HepG2 (cell line): ENCODE data around the gene PPP1R15B. TPM values are rescaled to one million over a fixed set of nuclear protein-coding genes. Genes with fewer than 3 reads are reported as not detected.

Experiments used
- CEBPG ChIP-seq: IDR thresholded peaks from 2 replicates; pipeline ENCODE4 v1.6.1; 2016
- ELF4 ChIP-seq: sonication (generic); formaldehyde crosslinking; IDR thresholded peaks from 2 replicates; pipeline ENCODE4 v1.5.0; 2020; ENCODE audit warnings: missing genetic modification reagents, mild to moderate bottlenecking, moderate library complexity, borderline replicate concordance
- GABPB1 ChIP-seq: IDR thresholded peaks from 2 replicates; pipeline ENCODE4 v1.6.1; 2016; ENCODE audit warnings: mild to moderate bottlenecking, missing genetic modification reagents, moderate library complexity, missing compliant biosample characterization
- KDM5A ChIP-seq: fragments of 200-600 bp; sonication (generic); IDR thresholded peaks from 2 replicates; pipeline ENCODE4 v1.7.0; 2018; ENCODE audit warnings: antibody characterized with exemption, mild to moderate bottlenecking, low read length, borderline replicate concordance
- KLF11 ChIP-seq: IDR thresholded peaks from 2 replicates; pipeline ENCODE4 v1.6.1; 2016; ENCODE audit warnings: missing compliant biosample characterization
- LCORL ChIP-seq, 2 experiments: fragments of 450-650 bp in 1 of 2; sonication (generic) in 1 of 2; formaldehyde crosslinking in 1 of 2; IDR thresholded peaks; 2 replicates each; pipeline versions ENCODE4 v1.5.0 to v1.6.1; 2017 to 2020; ENCODE audit warnings: antibody characterized with exemption in 1 of 2, missing genetic modification reagents in 1 of 2
- NKX3-1 ChIP-seq: sonication (generic); formaldehyde crosslinking; IDR thresholded peaks from 2 replicates; pipeline ENCODE4 v1.5.0; 2020; ENCODE audit warnings: missing genetic modification reagents
- NR2C2 ChIP-seq: sonication (generic); formaldehyde crosslinking; IDR thresholded peaks from 2 replicates; pipeline ENCODE4 v1.4.0; 2020; ENCODE audit warnings: missing genetic modification reagents, mild to moderate bottlenecking, moderate library complexity, borderline replicate concordance
- SCMH1 ChIP-seq: sonication (generic); formaldehyde crosslinking; IDR thresholded peaks from 2 replicates; pipeline ENCODE4 v1.9.0; 2021; ENCODE audit warnings: missing genetic modification reagents, mild to moderate bottlenecking, borderline replicate concordance
- SMAD9 ChIP-seq: sonication (generic); formaldehyde crosslinking; IDR thresholded peaks from 2 replicates; pipeline ENCODE4 v1.5.1; 2020; ENCODE audit warnings: mild to moderate bottlenecking, missing genetic modification reagents
- SRSF4 ChIP-seq: fragments of 200-400 bp; formaldehyde crosslinking; IDR thresholded peaks from one replicate; pipeline ENCODE4 v1.6.1; 2018; ENCODE audit warnings: mild to moderate bottlenecking, low read depth, low read length, moderate library complexity; ENCODE audit not compliant: poor library complexity, severe bottlenecking
- ZBTB21 ChIP-seq: sonication (generic); formaldehyde crosslinking; IDR thresholded peaks from 2 replicates; pipeline ENCODE4 v1.4.0; 2020; ENCODE audit warnings: missing genetic modification reagents
- ZFYVE20 ChIP-seq: sonication (generic); formaldehyde crosslinking; IDR thresholded peaks from 2 replicates; pipeline ENCODE4 v1.8.0; 2023; ENCODE audit warnings: low read depth, mild to moderate bottlenecking, moderate library complexity, missing genetic modification reagents, borderline replicate concordance
- ZNF234 ChIP-seq: sonication (generic); formaldehyde crosslinking; conservative IDR thresholded peaks from 2 replicates; pipeline ENCODE4 v1.5.1; 2020; ENCODE audit warnings: mild to moderate bottlenecking, missing genetic modification reagents
- ZNF253 ChIP-seq: sonication (generic); formaldehyde crosslinking; IDR thresholded peaks from 2 replicates; pipeline ENCODE4 v1.8.0; 2022; ENCODE audit warnings: mild to moderate bottlenecking, missing genetic modification reagents, borderline replicate concordance
- ZNF30 ChIP-seq: sonication (generic); formaldehyde crosslinking; IDR thresholded peaks from 2 replicates; pipeline ENCODE4 v1.5.0; 2020; ENCODE audit warnings: mild to moderate bottlenecking, missing genetic modification reagents
- polyA plus RNA-seq, 8 experiments: library from polyadenylated mRNA; depleted of rRNA in 3 of 8; stranded (reverse) in 7 of 8; unstranded in 1 of 8; fragments of >200 nt; fragmentation: Illumina TruSeq in 4 of 8; extraction: Trizol in 4 of 8; gene quantifications; 2 replicates each; pipeline versions ENCODE4 v1.2.1 to v1.2.3, GENCODE V29; 2011 to 2016; ENCODE audit warnings: low read depth in 4 of 8, missing spikeins in 1 of 8, mixed read lengths in 1 of 8; ENCODE audit not compliant: insufficient read depth in 1 of 8
- total RNA-seq, 5 experiments: library from RNA; depleted of rRNA; stranded (reverse); fragments of >200 nt; fragmentation: Illumina TruSeq; extraction: Trizol; gene quantifications; 2 replicates each; pipeline ENCODE4 v1.2.3, GENCODE V29; 2016; ENCODE audit warnings: low read depth in 1 of 5
- TF ChIP-seq, protein P1 (sequence below): sonication (generic); formaldehyde crosslinking; IDR thresholded peaks from 2 replicates; pipeline ENCODE4 v1.8.1; 2023; ENCODE audit warnings: mild to moderate bottlenecking, missing genetic modification reagents, borderline replicate concordance
- TF ChIP-seq, protein P2 (sequence below): sonication (generic); formaldehyde crosslinking; IDR thresholded peaks from 2 replicates; pipeline ENCODE4 v1.4.0; 2020; ENCODE audit warnings: missing genetic modification reagents
- TF ChIP-seq, protein P3 (sequence below): sonication (generic); formaldehyde crosslinking; IDR thresholded peaks from 2 replicates; pipeline ENCODE4 v1.4.0; 2020; ENCODE audit warnings: mild to moderate bottlenecking, missing genetic modification reagents, borderline replicate concordance
- TF ChIP-seq, protein P4 (sequence below): fragments of 450-650 bp; IDR thresholded peaks from 2 replicates; pipeline ENCODE4 v1.6.1; 2017; ENCODE audit warnings: mild to moderate bottlenecking

Gene PPP1R15B
- total and polyA plus RNA-seq, 2 of the 13 experiments (the other 11 are each of a cell fraction or from before 2014, with no cell fraction given): 13.4 to 23.8 TPM

DNA sequence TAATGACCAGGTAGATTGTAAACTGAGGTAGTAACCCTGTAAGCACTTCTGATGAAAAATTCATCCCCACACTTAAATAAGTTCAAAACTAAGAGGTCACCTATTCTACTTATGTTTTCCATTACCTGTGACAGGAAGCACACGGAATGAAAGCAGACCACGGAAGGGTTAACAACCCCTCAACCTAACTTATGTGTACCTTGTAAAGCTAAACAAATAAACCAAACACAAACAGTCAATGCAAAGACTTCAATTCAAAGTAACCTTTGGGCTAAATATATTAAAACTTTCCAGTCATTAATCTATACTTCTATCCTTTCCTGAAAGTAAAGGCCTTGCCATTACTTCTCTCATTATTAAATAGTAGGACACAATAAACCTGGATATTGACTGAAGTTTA lies 7.0 kb downstream of the PPP1R15B start (continued):
- TF ChIP-seq KDM5A (no peak), GABPB1 (CRISPR knock-in tag) (no peak), NKX3-1 (CRISPR knock-in tag) (no peak), SMAD9 (CRISPR knock-in tag) (no peak), CEBPG (CRISPR knock-in tag) (no peak), NR2C2 (CRISPR knock-in tag) (no peak), ZFYVE20 (CRISPR knock-in tag) (no peak), ZNF30 (CRISPR knock-in tag) (no peak), SRSF4 (no peak), ZNF234 (no peak), SCMH1 (CRISPR knock-in tag) (no peak), KLF11 (no peak), LCORL (IDR thresholded peaks at IDR 0.05) (no peak), LCORL (CRISPR knock-in tag; IDR thresholded peaks at IDR 0.05) (no peak), ELF4 (CRISPR knock-in tag) (no peak), ZBTB21 (no peak), ZNF253 (CRISPR knock-in tag) (no peak)
- TF ChIP-seq, protein P1, sequence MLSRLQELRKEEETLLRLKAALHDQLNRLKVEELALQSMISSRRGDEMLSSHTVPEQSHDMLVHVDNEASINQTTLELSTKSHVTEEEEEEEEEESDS (CRISPR knock-in tag): no peak
- TF ChIP-seq, protein P2, sequence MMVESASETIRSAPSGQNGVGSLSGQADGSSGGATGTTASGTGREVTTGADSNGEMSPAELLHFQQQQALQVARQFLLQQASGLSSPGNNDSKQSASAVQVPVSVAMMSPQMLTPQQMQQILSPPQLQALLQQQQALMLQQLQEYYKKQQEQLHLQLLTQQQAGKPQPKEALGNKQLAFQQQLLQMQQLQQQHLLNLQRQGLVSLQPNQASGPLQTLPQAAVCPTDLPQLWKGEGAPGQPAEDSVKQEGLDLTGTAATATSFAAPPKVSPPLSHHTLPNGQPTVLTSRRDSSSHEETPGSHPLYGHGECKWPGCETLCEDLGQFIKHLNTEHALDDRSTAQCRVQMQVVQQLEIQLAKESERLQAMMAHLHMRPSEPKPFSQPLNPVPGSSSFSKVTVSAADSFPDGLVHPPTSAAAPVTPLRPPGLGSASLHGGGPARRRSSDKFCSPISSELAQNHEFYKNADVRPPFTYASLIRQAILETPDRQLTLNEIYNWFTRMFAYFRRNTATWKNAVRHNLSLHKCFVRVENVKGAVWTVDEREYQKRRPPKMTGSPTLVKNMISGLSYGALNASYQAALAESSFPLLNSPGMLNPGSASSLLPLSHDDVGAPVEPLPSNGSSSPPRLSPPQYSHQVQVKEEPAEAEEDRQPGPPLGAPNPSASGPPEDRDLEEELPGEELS: peak; percentile 61; the same call in 1 of the 2 replicates
- TF ChIP-seq, protein P3, sequence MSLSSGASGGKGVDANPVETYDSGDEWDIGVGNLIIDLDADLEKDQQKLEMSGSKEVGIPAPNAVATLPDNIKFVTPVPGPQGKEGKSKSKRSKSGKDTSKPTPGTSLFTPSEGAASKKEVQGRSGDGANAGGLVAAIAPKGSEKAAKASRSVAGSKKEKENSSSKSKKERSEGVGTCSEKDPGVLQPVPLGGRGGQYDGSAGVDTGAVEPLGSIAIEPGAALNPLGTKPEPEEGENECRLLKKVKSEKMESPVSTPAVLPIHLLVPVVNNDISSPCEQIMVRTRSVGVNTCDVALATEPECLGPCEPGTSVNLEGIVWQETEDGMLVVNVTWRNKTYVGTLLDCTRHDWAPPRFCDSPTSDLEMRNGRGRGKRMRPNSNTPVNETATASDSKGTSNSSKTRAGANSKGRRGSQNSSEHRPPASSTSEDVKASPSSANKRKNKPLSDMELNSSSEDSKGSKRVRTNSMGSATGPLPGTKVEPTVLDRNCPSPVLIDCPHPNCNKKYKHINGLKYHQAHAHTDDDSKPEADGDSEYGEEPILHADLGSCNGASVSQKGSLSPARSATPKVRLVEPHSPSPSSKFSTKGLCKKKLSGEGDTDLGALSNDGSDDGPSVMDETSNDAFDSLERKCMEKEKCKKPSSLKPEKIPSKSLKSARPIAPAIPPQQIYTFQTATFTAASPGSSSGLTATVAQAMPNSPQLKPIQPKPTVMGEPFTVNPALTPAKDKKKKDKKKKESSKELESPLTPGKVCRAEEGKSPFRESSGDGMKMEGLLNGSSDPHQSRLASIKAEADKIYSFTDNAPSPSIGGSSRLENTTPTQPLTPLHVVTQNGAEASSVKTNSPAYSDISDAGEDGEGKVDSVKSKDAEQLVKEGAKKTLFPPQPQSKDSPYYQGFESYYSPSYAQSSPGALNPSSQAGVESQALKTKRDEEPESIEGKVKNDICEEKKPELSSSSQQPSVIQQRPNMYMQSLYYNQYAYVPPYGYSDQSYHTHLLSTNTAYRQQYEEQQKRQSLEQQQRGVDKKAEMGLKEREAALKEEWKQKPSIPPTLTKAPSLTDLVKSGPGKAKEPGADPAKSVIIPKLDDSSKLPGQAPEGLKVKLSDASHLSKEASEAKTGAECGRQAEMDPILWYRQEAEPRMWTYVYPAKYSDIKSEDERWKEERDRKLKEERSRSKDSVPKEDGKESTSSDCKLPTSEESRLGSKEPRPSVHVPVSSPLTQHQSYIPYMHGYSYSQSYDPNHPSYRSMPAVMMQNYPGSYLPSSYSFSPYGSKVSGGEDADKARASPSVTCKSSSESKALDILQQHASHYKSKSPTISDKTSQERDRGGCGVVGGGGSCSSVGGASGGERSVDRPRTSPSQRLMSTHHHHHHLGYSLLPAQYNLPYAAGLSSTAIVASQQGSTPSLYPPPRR (CRISPR knock-in tag): no peak
- TF ChIP-seq, protein P4, sequence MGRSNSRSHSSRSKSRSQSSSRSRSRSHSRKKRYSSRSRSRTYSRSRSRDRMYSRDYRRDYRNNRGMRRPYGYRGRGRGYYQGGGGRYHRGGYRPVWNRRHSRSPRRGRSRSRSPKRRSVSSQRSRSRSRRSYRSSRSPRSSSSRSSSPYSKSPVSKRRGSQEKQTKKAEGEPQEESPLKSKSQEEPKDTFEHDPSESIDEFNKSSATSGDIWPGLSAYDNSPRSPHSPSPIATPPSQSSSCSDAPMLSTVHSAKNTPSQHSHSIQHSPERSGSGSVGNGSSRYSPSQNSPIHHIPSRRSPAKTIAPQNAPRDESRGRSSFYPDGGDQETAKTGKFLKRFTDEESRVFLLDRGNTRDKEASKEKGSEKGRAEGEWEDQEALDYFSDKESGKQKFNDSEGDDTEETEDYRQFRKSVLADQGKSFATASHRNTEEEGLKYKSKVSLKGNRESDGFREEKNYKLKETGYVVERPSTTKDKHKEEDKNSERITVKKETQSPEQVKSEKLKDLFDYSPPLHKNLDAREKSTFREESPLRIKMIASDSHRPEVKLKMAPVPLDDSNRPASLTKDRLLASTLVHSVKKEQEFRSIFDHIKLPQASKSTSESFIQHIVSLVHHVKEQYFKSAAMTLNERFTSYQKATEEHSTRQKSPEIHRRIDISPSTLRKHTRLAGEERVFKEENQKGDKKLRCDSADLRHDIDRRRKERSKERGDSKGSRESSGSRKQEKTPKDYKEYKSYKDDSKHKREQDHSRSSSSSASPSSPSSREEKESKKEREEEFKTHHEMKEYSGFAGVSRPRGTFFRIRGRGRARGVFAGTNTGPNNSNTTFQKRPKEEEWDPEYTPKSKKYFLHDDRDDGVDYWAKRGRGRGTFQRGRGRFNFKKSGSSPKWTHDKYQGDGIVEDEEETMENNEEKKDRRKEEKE: no peak
